ENCODE results near the gene EFEMP2.

EFEMP2 gene

DNA sequence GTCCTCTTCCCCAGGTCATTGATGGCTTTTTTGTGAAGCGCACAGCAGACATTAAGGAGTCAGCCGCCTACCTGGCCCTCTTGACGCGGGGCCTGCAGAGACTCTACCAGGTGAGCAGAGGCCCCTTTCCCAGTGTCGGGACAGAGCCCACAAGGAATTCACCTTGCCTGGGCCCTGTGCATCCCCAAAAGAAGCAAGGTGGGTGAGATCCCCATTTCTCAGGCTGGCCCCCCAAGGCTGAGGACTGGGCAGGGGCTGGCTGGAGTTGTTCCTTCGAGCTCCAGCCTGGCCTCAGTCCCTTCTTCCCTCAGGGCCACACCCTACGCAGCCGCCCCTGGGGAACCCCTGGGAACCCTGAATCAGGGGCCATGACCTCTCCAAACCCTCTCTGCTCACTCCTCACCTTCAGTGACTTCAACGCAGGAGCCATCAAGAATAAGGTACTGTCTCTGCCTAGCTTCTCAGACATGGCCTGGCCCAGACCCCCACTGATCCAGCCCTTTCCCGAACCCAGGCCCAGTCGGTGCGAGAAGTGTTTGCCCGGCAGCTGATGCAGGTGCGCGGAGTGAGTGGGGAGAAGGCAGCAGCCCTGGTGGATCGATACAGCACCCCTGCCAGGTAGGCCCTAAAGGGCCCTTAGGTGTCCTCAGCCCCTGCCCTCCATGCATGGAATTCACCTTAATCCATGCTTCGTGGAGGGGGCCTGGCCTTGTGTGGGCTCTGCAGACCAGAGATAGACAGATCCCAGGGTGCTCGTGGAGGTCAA, 7.7 kb downstream of the EFEMP2 start:
- in situ Hi-C loops (cut with HindIII; ENCODE audit: low sequenced_read_pairs), result no loop called here

DNA sequence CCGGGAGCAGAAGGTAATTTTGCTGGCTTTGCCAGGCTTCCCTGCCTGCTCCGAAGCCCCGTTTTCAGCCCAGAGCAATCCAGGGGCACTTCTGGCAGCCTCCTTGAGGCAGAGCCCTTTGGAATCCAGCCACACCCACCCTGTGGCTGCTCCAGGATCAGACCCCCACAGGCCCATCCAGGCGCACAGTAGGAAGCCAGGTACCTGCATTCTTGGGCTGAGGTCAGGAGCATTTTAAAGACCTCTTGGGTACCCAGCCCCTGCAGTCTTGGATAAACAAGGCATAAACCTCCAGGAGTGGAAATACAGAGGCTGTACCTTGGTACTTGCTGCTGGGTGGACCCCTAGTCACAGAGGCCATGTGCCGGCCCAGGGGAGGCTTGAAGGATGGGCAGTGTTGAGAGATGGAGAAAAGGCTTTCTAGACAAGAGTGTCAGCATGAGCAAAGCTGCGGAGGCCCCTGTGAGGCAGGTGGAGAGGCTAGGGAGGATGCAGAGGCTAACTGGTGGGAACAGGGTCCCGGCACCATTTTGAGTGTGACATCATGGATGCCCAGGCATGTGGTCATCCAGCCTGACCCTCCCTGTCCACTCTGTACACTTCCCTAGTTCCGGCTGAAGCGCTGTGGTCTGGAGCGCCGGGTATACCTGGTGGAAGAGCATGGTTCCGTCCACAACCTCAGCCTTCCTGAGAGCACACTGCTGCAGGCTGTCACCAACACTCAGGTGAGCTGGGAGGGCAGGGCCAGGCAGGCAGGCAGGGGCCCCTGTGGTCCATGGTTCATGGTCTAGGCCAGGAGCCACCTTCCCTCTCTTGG, 8.5 kb downstream of the EFEMP2 start:
- H3K4me3 ChIP-seq (ENCODE audit: low read depth, low read length), result no peak overlapping the region
- in situ Hi-C loops (cut with HindIII; ENCODE audit: low sequenced_read_pairs), result no loop called here
- no peak for DNase-seq (ENCODE audit: low read depth, low spot score)

More for the DNA sequence above, 7.7 kb downstream of the EFEMP2 start:
- no peak for DNase-seq (ENCODE audit: low read depth, low spot score)
- no peak overlapping the region for H3K4me3 ChIP-seq (ENCODE audit: low read depth, low read length)
- TF ChIP-seq, protein P1, sequence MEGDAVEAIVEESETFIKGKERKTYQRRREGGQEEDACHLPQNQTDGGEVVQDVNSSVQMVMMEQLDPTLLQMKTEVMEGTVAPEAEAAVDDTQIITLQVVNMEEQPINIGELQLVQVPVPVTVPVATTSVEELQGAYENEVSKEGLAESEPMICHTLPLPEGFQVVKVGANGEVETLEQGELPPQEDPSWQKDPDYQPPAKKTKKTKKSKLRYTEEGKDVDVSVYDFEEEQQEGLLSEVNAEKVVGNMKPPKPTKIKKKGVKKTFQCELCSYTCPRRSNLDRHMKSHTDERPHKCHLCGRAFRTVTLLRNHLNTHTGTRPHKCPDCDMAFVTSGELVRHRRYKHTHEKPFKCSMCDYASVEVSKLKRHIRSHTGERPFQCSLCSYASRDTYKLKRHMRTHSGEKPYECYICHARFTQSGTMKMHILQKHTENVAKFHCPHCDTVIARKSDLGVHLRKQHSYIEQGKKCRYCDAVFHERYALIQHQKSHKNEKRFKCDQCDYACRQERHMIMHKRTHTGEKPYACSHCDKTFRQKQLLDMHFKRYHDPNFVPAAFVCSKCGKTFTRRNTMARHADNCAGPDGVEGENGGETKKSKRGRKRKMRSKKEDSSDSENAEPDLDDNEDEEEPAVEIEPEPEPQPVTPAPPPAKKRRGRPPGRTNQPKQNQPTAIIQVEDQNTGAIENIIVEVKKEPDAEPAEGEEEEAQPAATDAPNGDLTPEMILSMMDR (IDR thresholded peaks at IDR 0.05; ENCODE audit: low read depth, low read length), result no peak

DNA sequence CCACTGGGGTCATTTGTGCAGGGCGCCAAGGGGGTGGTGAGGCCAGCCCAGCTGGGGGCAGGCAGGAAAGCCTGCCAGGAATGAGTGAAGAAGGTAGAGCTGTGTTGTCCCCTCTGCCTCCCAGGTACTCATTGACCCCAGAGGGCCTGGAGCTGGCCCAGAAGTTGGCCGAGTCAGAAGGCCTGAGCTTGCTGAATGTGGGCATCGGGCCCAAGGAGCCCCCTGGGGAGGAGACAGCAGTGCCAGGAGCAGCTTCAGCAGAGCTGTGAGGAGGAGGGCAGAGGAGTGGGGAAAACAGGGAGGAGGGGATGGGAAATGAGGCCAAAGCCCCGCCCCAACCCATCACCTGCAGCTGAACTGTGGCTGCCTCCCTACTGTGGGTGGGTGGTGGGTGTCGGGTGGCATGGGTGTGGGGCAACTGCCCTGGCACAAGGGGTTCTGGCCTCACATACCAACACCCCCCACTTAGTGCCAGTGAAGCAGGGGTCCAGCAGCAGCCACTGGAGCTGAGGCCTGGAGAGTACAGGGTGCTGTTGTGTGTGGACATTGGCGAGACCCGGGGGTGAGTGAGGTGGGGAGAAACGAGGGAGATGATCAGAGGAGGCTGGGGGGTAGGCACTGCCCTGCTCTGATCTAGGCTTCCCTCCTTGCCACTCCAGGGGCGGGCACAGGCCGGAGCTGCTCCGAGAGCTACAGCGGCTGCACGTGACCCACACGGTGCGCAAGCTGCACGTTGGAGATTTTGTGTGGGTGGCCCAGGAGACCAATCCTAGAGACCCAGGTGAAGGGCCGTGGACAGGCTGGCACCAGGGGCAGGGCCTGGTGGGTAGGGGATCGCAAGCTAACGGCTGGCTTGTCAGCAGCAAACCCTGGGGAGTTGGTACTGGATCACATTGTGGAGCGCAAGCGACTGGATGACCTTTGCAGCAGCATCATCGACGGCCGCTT, 9.4 kb downstream of the EFEMP2 start:
- no peak overlapping the region for H3K4me3 ChIP-seq (ENCODE audit: low read depth, low read length)
- in situ Hi-C loops (cut with HindIII; ENCODE audit: low sequenced_read_pairs), result no loop called here
- TF ChIP-seq, protein P1 (IDR thresholded peaks at IDR 0.05; ENCODE audit: low read depth, low read length), result no peak
- DNase-seq (ENCODE audit: low read depth, low spot score), result no peak

More for the DNA sequence above, 8.5 kb downstream of the EFEMP2 start:
- TF ChIP-seq, protein P1 (IDR thresholded peaks at IDR 0.05; ENCODE audit: low read depth, low read length), result no peak

DNA sequence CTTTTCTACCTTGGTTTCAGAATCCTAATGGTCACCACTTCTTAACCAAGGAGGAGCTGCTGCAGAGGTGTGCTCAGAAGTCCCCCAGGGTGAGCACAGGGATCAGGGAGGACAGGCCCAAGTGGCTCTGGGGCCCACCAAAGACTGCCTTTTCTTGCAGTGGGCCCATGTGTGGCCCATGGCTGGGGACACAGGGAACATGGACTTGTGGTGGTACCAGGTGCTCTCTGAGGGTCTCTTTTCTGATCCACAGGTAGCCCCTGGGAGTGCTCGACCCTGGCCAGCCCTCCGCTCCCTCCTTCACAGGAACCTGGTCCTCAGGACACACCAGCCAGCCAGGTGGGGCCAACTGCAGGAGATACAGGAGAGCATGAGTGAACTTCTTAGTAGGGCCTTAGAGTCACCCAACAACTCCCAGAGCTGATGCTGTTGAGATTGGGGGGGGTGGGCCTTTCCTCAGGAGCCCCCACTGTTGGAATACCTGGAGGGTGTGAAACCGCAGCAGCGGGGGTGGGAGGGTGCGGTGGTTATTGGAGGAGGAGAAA, 10.3 kb downstream of the EFEMP2 start:
- in situ Hi-C loops (cut with HindIII; ENCODE audit: low sequenced_read_pairs), result no loop called here
- no peak for DNase-seq (ENCODE audit: low read depth, low spot score)
- no peak overlapping the region for H3K4me3 ChIP-seq (ENCODE audit: low read depth, low read length)

DNA sequence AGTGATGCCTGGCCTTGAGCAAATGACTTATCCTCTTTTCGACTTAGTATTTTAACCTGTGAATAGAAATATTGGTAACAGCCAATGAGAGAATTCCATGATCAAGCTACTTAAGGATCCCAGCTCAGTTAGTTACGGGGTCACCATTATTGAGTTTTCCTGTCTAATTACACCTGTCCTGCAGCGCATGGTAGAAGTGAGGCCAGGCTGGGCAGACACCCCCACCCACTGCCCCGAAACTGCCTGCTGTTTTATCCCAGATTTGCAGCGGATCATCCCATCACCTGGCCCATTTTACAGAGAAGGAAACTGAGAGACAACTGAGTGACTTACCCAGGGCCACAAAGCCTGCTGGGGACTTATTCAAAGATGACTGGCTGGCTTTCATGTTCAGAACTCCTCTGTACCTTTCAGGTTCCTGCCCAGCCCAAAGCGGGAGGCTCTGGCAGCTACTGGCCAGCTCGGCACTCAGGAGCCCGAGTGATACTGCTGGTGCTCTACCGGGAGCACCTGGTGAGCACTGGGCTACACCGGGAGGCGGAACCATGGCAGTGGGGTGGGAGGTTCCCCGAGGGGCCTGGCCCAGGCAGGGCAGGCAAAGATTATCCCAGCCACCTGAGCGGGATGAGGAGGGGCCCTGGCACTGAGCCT, 10.9 kb downstream of the EFEMP2 start:
- TF ChIP-seq, protein P1 (IDR thresholded peaks at IDR 0.05; ENCODE audit: low read depth, low read length), result no peak
- H3K4me3 ChIP-seq (ENCODE audit: low read depth, low read length), result peak overlapping the region; percentile 95
- in situ Hi-C loops (cut with HindIII; ENCODE audit: low sequenced_read_pairs), result no loop called here
- DNase-seq (ENCODE audit: low read depth, low spot score), result no peak

More for the DNA sequence above, 10.3 kb downstream of the EFEMP2 start:
- TF ChIP-seq, protein P1 (IDR thresholded peaks at IDR 0.05; ENCODE audit: low read depth, low read length), result no peak
